Astrocyte of the spinal cord (primary cell): ENCODE data around the gene XPO4.
"Not testable (repeated sequence)": the region's sequence is repeated elsewhere in the genome, so short reads cannot be mapped to it uniquely, and the experiment has no call there.

Experiments
- DNase-seq: peaks from one replicate; pipeline ENCODE4 v3.0.0; 2011; ENCODE audit warnings: low read depth, low spot score
- H3K4me3 ChIP-seq: 2 replicates; pipeline ENCODE4 v1.5.1; 2011; ENCODE audit warnings: low read depth, mild to moderate bottlenecking, low read length, moderate library complexity
- CTCF ChIP-seq: IDR thresholded peaks from 2 replicates; pipeline ENCODE4 v1.5.1; 2012; ENCODE audit warnings: low read depth, mild to moderate bottlenecking, low read length, inconsistent platforms
- in situ Hi-C: cut with HindIII; loops from 2 replicates; pipeline ENCODE4 v1.10.0; 2017; ENCODE audit warnings: low sequenced_read_pairs

Gene XPO4

DNA sequence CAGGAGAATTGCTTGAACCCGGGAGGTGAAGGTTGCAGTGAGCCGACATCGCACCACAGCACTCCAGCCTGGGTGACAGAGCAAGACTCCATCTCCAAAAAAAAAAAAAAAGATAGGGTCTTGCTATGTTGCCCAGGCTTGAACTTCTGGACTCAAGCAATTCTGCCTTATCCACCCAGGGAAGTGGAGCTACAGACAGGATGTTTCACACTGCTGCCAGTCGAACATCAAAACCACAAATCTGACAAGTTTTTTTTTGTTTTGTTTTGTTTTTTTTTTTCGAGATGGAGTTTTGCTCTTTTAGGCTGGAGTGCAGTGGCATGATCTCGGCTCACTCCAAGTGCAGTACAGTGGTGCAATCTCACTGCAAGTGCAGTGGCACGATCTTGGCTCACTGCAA lies 10.8 kb downstream of the XPO4 start:
- no peak for TF ChIP-seq CTCF
- H3K4me3 ChIP-seq, result no peak overlapping the region
- in situ Hi-C loops, result no loop called here
- DNase-seq, result no peak

DNA sequence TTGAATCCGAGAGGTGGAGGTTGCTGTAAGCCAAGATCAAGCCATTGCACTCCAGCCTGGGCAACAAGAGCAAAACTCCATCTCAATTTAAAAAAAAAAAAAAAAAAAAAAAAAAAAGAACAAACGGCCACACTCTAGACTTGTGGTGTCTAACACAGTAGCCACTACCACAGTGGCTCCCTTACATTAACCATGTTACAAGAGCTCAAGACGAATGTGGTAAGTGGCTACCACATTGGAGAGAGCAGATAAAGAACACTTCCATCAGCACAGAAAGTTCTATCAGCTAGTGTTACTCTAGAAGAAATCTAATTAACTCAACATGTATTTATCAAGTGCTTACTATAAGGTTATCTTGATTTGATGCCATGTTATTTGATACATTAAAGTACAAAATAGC lies 11.5 kb downstream of the XPO4 start:
- no peak for TF ChIP-seq CTCF
- in situ Hi-C loops, result no loop called here
- H3K4me3 ChIP-seq, result no peak overlapping the region
- DNase-seq, result no peak

DNA sequence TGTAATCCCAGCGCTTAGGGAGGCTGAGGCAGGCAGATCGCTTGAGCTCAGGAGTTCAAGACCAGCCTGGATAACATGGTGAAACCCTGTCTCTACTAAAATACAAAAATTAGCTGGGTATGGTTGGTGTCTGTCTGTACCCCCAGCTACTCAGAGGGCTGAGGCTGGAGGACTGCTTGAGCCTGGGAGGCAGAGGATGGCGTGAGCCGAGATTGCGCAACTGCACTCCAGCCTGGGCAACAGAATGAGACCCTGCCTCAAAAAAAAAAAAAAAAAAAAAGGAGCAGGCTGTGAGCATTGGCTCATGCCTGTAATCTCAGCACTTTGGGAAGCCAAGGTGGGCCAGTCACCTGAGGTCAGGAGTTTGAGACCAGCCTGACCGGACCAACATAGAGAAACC lies 12.0 kb downstream of the XPO4 start:
- H3K4me3 ChIP-seq, DNase-seq, in situ Hi-C loops: not testable (repeated sequence)

GRCh38 chr13:20882206-20882605 lies 20.3 kb downstream of the XPO4 start:
- H3K4me3 ChIP-seq, result no peak overlapping the region
- DNase-seq, result no peak
- TF ChIP-seq CTCF, result no peak
- in situ Hi-C loops, result no loop called here

DNA sequence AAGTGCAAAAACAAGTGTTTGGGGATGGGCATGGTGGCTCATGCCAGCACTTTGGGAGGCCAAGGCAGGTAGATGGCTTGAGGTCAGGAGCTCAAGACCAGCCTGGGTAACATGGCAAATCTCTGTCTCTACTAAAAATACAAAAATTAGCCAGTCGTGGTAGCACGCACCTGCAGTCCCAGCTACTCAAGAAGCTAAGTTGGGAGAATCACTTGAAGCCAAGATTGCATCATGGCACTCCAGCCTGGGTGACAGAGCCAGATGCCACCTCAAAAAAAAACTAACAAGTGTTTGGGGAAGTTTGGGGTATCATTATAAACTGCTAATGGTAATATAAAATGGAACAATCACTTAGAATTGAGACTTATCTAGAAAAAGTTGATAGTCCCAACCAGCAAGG lies 24.6 kb downstream of the XPO4 start:
- DNase-seq, result no peak
- no peak for TF ChIP-seq CTCF
- no peak overlapping the region for H3K4me3 ChIP-seq
- in situ Hi-C loops, result no loop called here

DNA sequence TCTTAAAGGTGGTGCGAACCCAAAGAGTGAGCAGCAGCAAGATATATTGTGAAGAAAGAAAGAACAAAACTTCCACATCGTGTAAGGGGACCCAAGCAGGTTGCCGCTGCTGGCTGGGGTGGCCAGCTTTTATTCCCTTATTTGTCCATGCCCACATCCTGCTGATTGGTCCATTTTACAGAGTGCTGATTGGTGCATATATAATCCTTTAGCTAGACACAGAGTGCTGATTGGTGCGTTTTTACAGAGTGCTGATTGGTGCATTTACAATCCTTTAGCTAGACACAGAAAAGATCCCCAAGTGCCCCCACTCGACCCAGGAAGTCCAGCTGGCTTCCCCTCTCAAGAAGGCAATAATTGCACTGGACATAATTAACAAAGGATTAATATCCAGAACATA lies 25.7 kb downstream of the XPO4 start:
- DNase-seq, H3K4me3 ChIP-seq, in situ Hi-C loops: not testable (repeated sequence)

DNA sequence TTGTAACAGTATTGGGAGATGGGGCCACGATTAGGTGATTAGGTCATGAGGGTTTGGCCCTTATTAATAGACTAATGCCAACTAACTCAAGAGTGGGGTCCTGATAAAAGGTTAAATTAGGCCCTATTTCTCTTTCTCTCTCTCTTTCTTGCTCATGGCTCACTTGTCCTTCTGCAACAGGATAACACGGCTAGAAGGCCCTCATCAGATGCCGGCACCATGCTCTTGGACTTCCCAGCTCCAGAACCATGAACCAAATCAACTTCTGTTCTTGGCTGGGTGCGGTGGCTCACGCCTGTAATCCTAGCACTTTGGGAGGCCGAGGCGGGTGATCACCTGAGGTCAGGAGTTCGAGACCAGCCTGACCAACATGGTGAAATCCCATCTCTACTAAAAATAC lies 28.1 kb downstream of the XPO4 start:
- in situ Hi-C loops, DNase-seq, H3K4me3 ChIP-seq: not testable (repeated sequence)

DNA sequence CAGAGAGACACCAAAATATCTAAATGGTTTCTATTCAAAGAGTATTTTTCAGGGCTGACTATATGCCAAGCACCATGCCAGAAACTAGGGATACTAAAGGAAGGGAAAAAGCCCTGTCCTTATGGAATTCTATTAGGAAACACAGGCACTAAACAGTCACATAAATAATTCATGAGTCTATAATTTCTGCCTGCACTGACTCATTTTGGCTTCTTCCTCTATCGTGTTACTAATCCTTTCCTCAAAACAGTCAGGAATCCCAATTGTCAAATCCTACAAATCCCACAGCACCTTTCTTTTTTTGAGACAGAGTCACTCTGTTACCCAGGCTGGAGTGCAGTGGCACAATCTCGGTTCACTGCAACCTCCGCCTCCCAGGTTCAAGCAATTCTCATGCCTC lies 29.2 kb downstream of the XPO4 start:
- H3K4me3 ChIP-seq, result no peak overlapping the region
- in situ Hi-C loops, result no loop called here
- TF ChIP-seq CTCF, result no peak
- DNase-seq, result peak; percentile 30
